OCI-M1 (cell line): ENCODE results near the gene ITGB3BP.
"Not testable (repeated sequence)": the region's sequence is repeated elsewhere in the genome, so short reads cannot be mapped to it uniquely, and the experiment has no call there.

Source experiments
- DNase-seq: peaks from one replicate; lab custom pipeline; 2025; lab: John Stamatoyannopoulos, UW

The ITGB3BP gene

GRCh38 chr1:63506782-63507181 is 16.2 kb downstream of the ITGB3BP start:
- DNase-seq: no peak

GRCh38 chr1:63501256-63501655 is 21.8 kb downstream of the ITGB3BP start:
- DNase-seq: no peak

- no peak for DNase-seq
Observed at GRCh38 chr1:63498106-63498505, 24.9 kb downstream of the ITGB3BP start.

- DNase-seq: no peak
Observed at GRCh38 chr1:63497577-63497976, 25.4 kb downstream of the ITGB3BP start.

GRCh38 chr1:63487336-63488065 is 35.5 kb downstream of the ITGB3BP start:
- no peak for DNase-seq

- DNase-seq: no peak
Observed at GRCh38 chr1:63486629-63487028, 36.4 kb downstream of the ITGB3BP start.

GRCh38 chr1:63480057-63480456 is 43.0 kb downstream of the ITGB3BP start:
- no peak for DNase-seq

- DNase-seq: no peak
Observed at GRCh38 chr1:63475761-63476160, 47.3 kb downstream of the ITGB3BP start.

- not testable (repeated sequence) for DNase-seq
Observed at GRCh38 chr1:63468683-63469082, 54.3 kb downstream of the ITGB3BP start.

GRCh38 chr1:63466759-63467158 is 56.3 kb downstream of the ITGB3BP start:
- no peak for DNase-seq

- DNase-seq: no peak
Observed at GRCh38 chr1:63466181-63466580, 56.8 kb downstream of the ITGB3BP start.

GRCh38 chr1:63463248-63463647 is 59.8 kb downstream of the ITGB3BP start:
- no peak for DNase-seq

- no peak for DNase-seq
Observed at GRCh38 chr1:63461661-63462230, 61.3 kb downstream of the ITGB3BP start.

- DNase-seq: no peak
Observed at GRCh38 chr1:63458750-63459149, 64.3 kb downstream of the ITGB3BP start.

GRCh38 chr1:63454269-63454668 is 68.8 kb downstream of the ITGB3BP start:
- peak; percentile 31 for DNase-seq

GRCh38 chr1:63453232-63453631 is 69.8 kb downstream of the ITGB3BP start:
- no peak for DNase-seq

GRCh38 chr1:63450416-63450815 is 72.6 kb downstream of the ITGB3BP start:
- no peak for DNase-seq

- DNase-seq: no peak
Observed at GRCh38 chr1:63448731-63449246, 74.2 kb downstream of the ITGB3BP start.

GRCh38 chr1:63442141-63442475 is 80.9 kb downstream of the ITGB3BP start:
- DNase-seq: no peak

GRCh38 chr1:63435161-63435560 is 87.9 kb downstream of the ITGB3BP start:
- DNase-seq: no peak

- no peak for DNase-seq
Observed at GRCh38 chr1:63429281-63429680, 93.7 kb downstream of the ITGB3BP start.

GRCh38 chr1:63428815-63429214 is 94.2 kb downstream of the ITGB3BP start:
- DNase-seq: no peak

GRCh38 chr1:63423649-63424048 is 99.4 kb downstream of the ITGB3BP start:
- no peak for DNase-seq

- DNase-seq: not testable (repeated sequence)
Observed at GRCh38 chr1:63420746-63421145, 102.3 kb downstream of the ITGB3BP start.
